T-helper 2 cell treated with Interferon-gamma antibody and Interleukin-4, amounts not matched to agents 5 μg/mL and 100 μg/mL, for 36 hours (primary cell): ENCODE measurements around the gene USP31.
A peak's percentile ranks its signal among the peaks of the same experiment; 100 is the strongest.
"Not testable (repeated sequence)": the region's sequence is repeated elsewhere in the genome, so short reads cannot be mapped to it uniquely, and the experiment has no call there.

ENCODE experiments used
- DNase-seq: peaks from one replicate; pipeline ENCODE4 v3.0.0; 2021; ENCODE audit warnings: low spot score
- H3K27ac Mint-ChIP-seq: one replicate; pipeline ENCODE4 v1.8.0; 2021; ENCODE audit warnings: mild to moderate bottlenecking, mixed read lengths
- H3K27me3 Mint-ChIP-seq: one replicate; pipeline ENCODE4 v1.8.0; 2021; ENCODE audit warnings: low read depth, mixed read lengths
- H3K36me3 Mint-ChIP-seq: one replicate; pipeline ENCODE4 v1.8.0; 2021; ENCODE audit warnings: low read depth, mixed read lengths
- H3K4me1 Mint-ChIP-seq: one replicate; pipeline ENCODE4 v1.8.0; 2021; ENCODE audit warnings: low read depth, mixed read lengths
- H3K4me3 Mint-ChIP-seq: one replicate; pipeline ENCODE4 v1.8.0; 2022; ENCODE audit warnings: mild to moderate bottlenecking, moderate library complexity, mixed read lengths
- H3K9me3 Mint-ChIP-seq: one replicate; pipeline ENCODE4 v1.8.0; 2021; ENCODE audit warnings: mixed read lengths

Gene USP31

DNA sequence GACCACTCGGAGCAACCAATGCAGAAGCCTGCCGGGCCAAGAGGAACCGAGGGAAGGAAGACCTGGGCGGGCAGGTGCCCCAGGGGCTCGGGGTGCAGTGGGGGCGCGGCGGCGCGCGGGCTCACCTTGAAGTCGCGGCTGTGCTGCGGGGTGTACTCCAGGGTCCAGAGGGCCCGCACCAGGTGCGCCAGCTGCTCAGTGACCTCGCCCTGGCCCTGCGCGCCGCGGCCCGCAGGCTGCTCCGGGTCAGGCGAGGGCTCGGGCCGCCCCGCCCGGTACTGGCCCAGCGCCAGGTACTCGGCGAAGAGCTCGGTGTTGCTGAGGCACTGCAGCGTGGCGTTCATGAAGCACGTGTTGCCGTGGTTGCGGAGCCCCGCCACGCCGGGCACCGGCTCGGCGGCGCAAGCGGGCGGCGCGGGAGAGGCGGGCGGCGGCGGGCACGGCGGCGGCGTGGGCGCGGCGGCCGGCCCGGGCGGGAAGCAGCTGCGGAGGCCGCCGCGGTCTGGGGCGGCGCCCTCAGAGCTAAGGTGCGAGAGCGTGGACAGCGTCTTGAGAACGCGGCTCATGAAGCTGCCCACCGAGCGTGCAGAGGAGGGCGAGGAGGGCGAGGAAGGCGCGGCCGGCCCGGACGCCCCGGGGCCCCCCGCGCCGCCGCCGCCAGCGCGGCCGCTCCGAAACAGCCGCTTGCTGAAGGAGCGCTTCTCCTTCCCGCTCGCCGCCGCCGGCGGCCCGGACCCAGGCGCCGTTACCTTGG is 562 bp downstream of the USP31 start:
- H3K27ac Mint-ChIP-seq, result peak overlapping the region; percentile 81
- H3K4me3 Mint-ChIP-seq, result peak overlapping the region; percentile 93
- peaks cover 1% of the 10 kb centered on the region for H3K36me3 Mint-ChIP-seq
- DNase-seq, result peak; percentile 43
- H3K9me3 Mint-ChIP-seq, result no peaks in the 10 kb centered on the region
- peaks cover 17% of the 10 kb centered on the region for H3K4me1 Mint-ChIP-seq
- peaks cover 4% of the 10 kb centered on the region for H3K27me3 Mint-ChIP-seq

DNA sequence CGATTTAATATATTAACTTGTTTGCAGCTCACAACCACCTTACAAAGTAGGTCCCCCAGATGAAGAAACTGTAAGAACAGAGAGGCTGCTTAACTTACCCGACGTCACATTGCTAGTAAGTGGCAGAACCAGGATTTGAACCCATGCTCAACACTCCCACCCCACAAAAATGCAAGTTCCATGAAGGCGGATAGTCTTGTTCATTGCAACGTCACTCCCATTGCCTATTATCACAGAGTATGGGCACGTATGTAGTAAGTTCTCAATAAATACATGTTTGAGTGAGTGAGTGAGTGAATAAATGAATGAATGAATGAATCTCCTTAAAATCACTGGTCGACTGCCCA is 1.1 kb downstream of the USP31 start:
- Mint-ChIP-seq H3K27me3 (peaks cover 4% of the 10 kb centered on the region), H3K9me3 (no peaks in the 10 kb centered on the region), H3K4me3 (peak overlapping the region; percentile 93), H3K36me3 (peaks cover 1% of the 10 kb centered on the region), H3K27ac (peak overlapping the region; percentile 81), H3K4me1 (peaks cover 17% of the 10 kb centered on the region)
- no peak for DNase-seq

DNA sequence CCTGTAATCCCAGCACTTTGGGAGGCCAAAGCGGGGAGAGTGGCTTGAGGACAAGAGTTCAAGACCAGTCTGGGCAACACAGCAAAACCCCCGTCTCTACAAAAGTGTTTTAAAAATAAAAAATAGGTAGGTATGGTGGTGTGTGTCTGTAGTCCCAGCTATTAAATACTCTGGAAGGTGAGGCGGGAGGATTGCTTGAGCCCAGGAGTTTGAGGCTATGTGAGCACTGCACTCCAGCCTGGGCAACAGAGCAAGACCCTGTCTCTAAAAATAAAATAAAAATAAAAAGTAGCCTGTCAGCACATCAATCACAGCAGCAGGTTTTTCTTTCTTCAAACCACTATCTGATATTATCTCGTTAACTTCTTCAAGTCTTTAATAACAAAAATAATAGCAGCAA is 1.6 kb downstream of the USP31 start:
- no peak overlapping the region for H3K27ac Mint-ChIP-seq
- peak overlapping the region; percentile 93 for H3K4me3 Mint-ChIP-seq
- H3K36me3 Mint-ChIP-seq, result peaks cover 1% of the 10 kb centered on the region

DNA sequence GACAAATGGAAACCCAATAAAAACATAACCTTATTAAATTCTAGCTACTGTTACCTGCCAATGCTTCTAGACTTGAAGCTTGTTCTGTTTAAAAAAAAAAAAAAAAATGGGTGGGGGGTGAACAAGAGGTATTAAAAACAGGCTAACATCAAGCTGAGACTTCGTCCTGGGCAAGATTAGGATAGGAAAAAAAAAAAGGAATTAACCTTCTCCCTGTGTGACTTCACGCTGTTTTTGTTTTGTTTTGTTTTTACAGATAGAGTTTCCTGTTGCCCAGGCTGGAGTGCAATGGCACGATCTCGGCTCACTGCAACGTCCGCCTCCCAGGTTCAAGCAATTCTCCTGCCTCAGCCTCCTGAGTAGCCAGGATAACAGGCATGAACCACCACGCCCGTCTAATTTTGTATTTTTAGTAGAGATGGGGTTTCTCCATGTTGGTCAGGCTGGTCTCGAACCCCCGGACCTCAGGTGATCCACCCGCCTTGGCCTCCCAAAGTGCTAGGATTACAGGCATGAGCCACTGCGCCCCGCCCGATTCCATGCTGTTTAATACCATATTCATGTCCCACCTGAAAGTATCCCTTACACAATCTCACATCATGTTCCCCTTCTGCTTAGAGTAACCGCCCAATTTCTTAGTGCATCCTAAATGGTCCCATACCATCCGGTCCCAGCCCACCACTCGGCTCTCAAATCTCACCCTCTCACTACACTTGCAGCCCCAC is 2.2 kb downstream of the USP31 start:
- Mint-ChIP-seq H3K27me3 (peaks cover 4% of the 10 kb centered on the region), H3K4me3 (no peak overlapping the region), H3K27ac (no peak overlapping the region), H3K9me3 (no peaks in the 10 kb centered on the region), H3K36me3 (peaks cover 1% of the 10 kb centered on the region), H3K4me1 (peaks cover 17% of the 10 kb centered on the region)
- no peak for DNase-seq

More for the DNA sequence above, 1.6 kb downstream of the USP31 start:
- H3K4me1 Mint-ChIP-seq, result peaks cover 17% of the 10 kb centered on the region
- no peak for DNase-seq
- peaks cover 4% of the 10 kb centered on the region for H3K27me3 Mint-ChIP-seq
- H3K9me3 Mint-ChIP-seq, result no peaks in the 10 kb centered on the region

DNA sequence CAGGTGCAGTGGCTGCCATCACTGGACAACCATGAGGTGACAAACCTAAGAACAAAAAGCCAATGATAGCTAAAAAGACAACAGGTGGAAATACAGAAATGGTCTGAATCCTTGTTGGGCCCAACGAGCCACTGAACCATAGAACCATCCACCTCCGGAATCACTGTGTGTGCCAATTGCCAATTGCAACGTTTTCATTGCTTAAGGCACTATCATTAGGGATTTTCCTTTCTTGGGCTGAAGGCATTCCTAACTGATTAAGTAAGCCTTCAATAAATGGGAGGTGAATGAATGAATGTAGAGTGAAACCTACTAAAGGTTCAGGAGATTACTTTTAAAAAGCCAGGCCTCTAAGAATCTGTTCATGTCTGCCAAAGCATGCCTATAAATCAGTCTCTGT is 3.6 kb downstream of the USP31 start:
- H3K27me3 Mint-ChIP-seq, result peaks cover 4% of the 10 kb centered on the region
- no peak overlapping the region for H3K4me3 Mint-ChIP-seq
- no peak overlapping the region for H3K27ac Mint-ChIP-seq
- peaks cover 1% of the 10 kb centered on the region for H3K36me3 Mint-ChIP-seq
- H3K4me1 Mint-ChIP-seq, result peaks cover 17% of the 10 kb centered on the region
- H3K9me3 Mint-ChIP-seq, result no peaks in the 10 kb centered on the region
- DNase-seq, result no peak

DNA sequence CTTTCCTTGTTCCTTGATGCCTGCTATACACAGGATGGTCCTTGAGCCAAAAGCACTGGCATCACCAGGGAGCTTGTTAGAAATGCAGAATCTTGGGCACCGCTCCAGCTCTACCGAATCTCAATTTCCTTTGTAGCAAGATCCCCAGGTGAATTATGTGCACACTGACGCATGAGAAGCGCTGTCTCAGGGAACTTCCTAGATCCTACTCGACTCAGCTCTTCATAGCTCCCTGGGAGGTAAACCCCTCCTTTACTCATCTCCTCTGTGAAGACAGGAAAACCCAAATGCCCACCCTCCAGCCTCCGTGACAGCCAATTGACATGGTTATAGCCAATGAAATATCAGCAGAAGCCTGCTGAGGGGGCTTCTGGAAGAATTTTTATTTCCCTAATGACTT is 4.1 kb downstream of the USP31 start:
- no peaks in the 10 kb centered on the region for H3K9me3 Mint-ChIP-seq
- H3K27me3 Mint-ChIP-seq, result peaks cover 4% of the 10 kb centered on the region
- no peak overlapping the region for H3K4me3 Mint-ChIP-seq
- H3K27ac Mint-ChIP-seq, result no peak overlapping the region
- peaks cover 1% of the 10 kb centered on the region for H3K36me3 Mint-ChIP-seq
- peaks cover 16% of the 10 kb centered on the region for H3K4me1 Mint-ChIP-seq
- DNase-seq, result no peak

DNA sequence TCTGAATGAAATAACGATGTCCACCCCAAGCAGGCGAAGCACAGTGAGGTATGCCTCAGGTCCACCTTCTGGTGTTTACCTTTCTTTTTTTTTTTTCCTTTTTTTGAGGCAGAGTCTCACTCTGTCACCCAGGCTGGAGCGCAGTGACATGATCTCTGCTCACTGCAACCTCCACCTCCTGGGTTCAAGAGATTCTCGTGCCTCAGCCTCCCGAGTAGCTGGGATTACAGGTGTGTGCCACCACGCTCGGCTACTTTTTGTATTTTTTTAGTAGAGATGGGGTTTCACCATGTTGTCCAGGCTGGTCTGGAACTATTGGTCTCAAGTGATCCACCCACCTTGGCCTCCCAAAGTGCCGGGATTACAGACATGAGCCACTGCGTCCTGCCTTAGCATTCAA is 4.9 kb downstream of the USP31 start:
- not testable (repeated sequence) for H3K27me3 Mint-ChIP-seq, H3K27ac Mint-ChIP-seq, H3K9me3 Mint-ChIP-seq, DNase-seq, H3K36me3 Mint-ChIP-seq, H3K4me3 Mint-ChIP-seq
- peaks cover 12% of the 10 kb centered on the region for H3K4me1 Mint-ChIP-seq

DNA sequence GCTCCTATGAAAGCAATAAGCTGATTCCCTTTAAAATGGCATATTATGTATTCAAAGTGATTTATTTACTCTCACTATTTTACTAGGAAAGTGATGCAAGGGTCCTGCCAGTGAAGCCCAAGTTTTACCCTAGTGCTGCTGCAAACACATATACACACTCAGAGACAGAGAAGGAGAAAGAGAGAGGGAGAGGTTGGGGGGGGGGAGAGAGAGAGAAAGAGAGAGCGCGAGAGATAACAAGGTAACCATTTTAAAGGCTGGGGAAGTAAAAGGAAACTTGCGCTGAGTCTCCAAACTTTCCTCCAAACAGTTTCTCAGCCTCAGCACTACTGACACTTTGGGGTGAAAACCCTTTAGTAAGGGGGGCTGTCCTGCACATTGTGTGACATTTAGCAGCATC is 5.9 kb downstream of the USP31 start:
- DNase-seq, result no peak
- Mint-ChIP-seq H3K36me3 (peaks cover 6% of the 10 kb centered on the region), H3K27me3 (peaks cover 4% of the 10 kb centered on the region), H3K9me3 (peaks cover 6% of the 10 kb centered on the region), H3K4me1 (peaks cover 12% of the 10 kb centered on the region), H3K4me3 (no peak overlapping the region), H3K27ac (no peak overlapping the region)

DNA sequence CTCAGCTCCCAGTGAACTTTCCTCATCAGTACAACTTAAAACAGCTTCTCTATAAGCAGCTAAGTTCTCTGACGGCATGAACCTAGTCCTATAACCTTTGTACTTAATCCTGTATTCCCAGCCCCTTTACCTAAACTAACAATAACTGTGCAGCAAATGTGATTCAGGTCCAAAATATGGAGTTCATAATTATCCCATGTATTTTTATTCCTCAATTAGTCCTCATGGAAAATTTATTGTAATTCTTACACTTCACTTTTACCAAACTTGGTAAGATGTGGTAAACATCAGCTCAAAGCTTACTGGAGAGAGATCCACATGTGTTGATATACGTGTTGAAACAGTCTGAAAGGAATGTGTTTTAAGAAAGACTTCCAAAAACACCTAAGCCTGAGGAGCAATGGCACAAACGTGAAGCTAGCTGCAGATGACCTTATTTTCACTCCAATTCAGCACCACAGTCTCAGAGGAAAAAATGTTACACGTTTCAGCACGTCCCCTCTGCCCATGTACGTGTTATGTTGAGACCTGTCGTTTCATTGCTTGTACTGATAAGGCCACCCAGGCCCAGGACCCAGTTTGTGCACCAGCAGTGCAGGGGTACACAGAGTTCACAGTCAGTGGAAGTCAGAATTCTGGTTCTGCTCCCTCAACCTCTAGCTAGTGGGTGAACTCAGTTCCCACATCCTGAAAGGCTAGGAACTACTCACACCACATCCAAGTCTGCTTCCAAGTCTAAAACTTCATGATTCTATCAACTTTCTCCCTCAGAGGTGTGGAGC is 7.1 kb downstream of the USP31 start:
- Mint-ChIP-seq H3K9me3 (peaks cover 17% of the 10 kb centered on the region), H3K27ac (no peak overlapping the region), H3K4me1 (peaks cover 6% of the 10 kb centered on the region), H3K4me3 (no peak overlapping the region), H3K27me3 (no peaks in the 10 kb centered on the region), H3K36me3 (peaks cover 6% of the 10 kb centered on the region)
- no peak for DNase-seq

DNA sequence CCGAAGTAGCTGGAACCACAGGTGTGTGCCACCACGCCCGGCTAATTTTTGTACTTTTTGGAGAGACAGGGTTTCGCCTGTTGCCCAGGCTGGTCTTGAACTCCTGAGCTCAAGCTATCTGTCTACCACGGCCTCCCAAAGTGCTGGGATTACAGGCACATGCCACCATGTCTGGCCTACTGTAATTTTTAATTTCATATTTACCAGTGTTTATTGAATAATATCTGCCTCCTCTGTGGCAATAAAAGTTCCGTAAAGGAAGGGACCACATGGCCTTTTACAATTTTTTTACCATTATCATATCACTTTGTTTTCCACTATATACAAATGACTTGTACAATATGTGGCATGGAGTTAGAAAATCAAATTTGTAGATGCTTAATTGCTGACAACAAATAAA is 7.8 kb downstream of the USP31 start:
- H3K27me3 Mint-ChIP-seq, result no peaks in the 10 kb centered on the region
- peaks cover 20% of the 10 kb centered on the region for H3K9me3 Mint-ChIP-seq
- peaks cover 8% of the 10 kb centered on the region for H3K36me3 Mint-ChIP-seq
- no peak overlapping the region for H3K27ac Mint-ChIP-seq
- H3K4me3 Mint-ChIP-seq, result no peak overlapping the region
- no peak for DNase-seq
- peaks cover 6% of the 10 kb centered on the region for H3K4me1 Mint-ChIP-seq

DNA sequence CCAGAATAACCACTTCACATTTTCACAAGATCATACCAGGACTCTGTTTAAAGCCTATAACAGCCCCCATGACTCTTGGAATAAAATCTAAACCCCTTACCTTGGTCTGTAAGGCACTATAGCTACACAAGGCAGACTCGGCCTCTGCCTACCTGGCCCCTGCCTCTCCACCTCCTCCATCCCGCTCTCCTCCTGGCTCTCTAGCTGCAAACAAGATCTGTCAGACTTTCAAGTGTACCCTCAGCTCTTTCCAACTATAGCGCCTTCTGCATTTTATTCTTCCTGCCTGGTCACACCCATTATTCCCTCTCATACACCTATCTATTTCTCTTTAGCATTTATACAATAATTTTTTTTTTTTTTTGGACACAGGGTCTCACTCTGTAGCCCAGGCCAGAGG is 8.2 kb downstream of the USP31 start:
- DNase-seq, result no peak
- Mint-ChIP-seq H3K27me3 (no peaks in the 10 kb centered on the region), H3K27ac (no peak overlapping the region), H3K4me3 (no peak overlapping the region), H3K36me3 (peaks cover 8% of the 10 kb centered on the region), H3K9me3 (peaks cover 22% of the 10 kb centered on the region), H3K4me1 (peaks cover 6% of the 10 kb centered on the region)

DNA sequence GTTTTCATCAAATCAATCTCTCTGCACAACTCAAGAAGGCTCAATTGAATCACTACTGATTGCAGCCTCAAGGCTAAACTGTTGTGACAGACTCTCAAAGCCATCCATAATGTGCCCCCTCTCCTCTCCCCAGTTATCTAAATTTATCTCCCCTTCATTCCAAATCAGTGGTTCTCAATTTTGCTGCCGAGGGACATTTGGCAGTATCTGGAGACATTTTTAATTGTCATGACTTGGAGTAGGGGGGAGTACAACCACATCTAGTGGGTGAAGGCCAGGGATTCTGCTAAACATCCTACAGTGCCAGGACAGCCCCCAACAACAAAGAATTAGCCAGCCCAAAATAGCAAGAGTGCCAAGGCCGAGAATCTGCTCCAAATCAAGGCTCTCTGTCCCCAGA is 9.1 kb downstream of the USP31 start:
- Mint-ChIP-seq H3K4me1 (peaks cover 4% of the 10 kb centered on the region), H3K27ac (no peak overlapping the region), H3K4me3 (no peak overlapping the region), H3K27me3 (no peaks in the 10 kb centered on the region), H3K9me3 (peaks cover 30% of the 10 kb centered on the region), H3K36me3 (peaks cover 11% of the 10 kb centered on the region)
- DNase-seq, result no peak

DNA sequence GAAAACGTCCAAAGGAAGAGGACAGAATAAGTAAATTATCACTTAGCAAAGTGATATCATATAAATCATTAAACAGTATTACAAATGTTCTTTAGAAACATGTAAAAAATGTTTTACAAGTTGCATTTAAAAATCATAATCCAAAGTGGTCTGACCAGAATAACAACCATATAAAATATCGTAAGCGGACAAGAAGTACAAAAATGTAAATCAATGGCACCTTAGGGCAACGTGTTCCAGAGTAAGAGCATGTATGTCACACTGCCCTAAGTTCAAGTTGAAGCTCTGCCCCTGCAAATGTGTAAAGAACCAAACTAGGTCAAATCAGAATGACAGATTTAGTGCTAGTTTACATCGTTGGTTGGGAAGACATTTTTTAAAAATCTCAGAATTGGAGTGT is 11.4 kb downstream of the USP31 start:
- peaks cover 11% of the 10 kb centered on the region for H3K36me3 Mint-ChIP-seq
- DNase-seq, result no peak
- peaks cover 33% of the 10 kb centered on the region for H3K9me3 Mint-ChIP-seq
- no peaks in the 10 kb centered on the region for H3K27me3 Mint-ChIP-seq
- peaks cover 3% of the 10 kb centered on the region for H3K4me1 Mint-ChIP-seq
- H3K4me3 Mint-ChIP-seq, result no peak overlapping the region
- H3K27ac Mint-ChIP-seq, result no peak overlapping the region

DNA sequence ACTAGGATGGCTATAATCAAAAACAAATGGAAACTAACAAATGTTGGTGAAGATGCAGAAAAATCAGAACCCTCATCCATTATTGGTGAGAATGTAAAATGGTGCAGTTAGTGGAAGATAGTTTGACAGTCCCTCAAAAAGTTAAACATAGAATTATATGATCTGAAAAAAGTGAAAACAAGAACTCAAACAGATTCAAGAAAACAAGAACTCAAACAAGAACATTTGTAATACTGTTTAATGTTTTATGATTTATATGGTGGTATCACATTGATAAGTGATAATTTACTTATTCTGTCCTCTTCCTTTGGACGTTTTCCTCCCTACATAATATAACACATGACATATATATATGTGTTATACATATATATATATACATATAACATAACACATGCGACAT is 12.0 kb downstream of the USP31 start:
- Mint-ChIP-seq H3K4me1 (peaks cover 7% of the 10 kb centered on the region), H3K27me3 (no peaks in the 10 kb centered on the region), H3K9me3 (peaks cover 33% of the 10 kb centered on the region), H3K27ac (no peak overlapping the region), H3K4me3 (no peak overlapping the region), H3K36me3 (peaks cover 11% of the 10 kb centered on the region)
- DNase-seq, result no peak
